NCI-H1417 (cell line): ENCODE results near the gene CITED2.
"Not testable (repeated sequence)": the region's sequence is repeated elsewhere in the genome, so short reads cannot be mapped to it uniquely, and the experiment has no call there.

Experiments used
- DNase-seq, 3 experiments: peaks; one replicate each; lab custom pipeline; 2025; lab: John Stamatoyannopoulos, UW

CITED2 gene

DNA sequence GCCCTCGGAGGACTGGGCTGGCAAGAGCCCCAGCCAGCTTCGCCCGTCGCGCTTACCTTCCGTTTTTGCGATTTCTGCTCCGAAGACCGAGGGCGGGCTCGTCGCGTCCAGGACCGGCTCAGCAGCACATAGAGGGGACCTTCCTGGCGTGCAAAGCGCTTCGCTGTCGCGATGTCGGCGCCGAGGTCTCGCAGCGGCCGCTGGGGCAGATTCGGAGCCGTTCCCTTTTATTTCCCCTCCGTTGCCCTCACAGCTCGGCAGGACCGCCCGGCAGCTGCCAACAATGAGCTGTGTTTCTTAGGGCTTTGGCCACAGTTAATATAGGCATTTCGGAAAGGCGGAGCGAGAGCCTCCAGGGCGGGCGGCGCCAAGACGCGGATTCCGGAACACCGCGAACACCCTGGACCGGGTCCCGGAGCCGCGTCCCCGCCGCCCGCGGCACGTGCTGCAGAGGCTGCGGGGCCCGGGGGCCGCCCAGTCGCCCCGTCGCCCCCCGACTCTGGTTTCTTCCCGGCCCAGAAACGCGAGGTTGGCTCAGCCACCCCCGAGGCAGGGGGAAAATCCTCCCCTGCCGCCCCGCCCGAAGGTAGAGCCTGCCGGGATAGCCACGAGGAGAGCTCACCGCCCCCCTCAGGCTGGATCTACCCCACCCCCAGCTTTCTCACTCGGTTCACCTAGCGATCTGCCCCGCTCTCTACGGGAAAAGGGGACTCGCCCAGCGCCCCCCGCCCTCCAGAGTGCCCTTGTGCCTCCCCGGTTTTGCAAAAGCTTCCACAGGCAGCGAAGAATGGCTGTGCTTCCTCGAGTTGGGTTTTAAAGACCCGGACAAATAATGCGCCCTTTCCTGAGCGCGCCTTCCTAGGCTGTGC lies at the start of gene CITED2:
TSS of gene CITED2 (minus strand) at position 292 of the 869 bp plus-strand sequence. CDS start 704 bp downstream, outside the sequence.
- DNase-seq = peak; percentile 92 to 98 (median 97)

- DNase-seq = no peak
Measured at GRCh38 chr6:139423037-139423703, 48.7 kb upstream of the CITED2 start.

DNA sequence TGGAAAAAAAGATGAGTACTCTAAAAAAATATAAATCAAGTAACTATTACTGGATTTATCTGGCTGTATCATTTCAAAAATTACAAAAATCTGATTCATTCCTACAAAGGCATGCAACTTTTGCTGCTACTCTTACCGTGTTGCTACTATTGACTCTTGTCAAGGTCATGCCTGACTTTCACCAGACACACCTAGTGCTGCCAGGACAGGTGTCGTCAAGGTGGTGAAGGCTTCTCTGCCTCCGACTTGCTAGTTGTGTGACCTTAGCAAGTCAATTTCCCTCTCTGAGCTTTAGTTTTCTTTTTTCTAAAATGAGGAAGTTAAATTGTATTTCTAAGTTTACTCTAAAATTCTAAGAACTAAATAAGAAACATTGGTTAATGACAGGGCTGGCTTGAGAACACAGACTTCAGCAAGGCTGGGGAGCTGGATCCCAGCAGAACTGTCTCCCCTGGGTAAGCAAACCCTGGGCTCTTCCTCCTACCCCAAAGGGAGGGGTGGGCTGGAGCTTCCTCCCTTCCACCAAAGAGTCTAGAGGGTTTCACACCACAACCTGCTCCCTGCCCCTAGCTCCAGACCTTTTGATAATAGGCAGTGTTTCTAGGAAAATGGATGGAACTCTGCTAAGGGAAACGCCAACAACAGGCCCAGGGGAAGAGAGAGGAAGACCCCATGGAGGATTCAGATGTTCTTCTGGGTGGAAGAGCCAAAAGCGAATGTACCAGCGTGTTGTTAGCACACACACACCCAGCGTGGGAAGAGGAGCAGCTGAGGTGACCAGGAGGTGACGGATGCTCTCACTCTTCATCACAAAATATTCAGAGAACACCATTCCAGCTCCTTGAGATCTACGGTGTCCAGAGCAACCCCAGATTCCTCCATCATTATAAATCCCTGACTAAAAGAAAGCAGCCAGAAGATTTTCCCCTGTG lies 47.9 kb upstream of the CITED2 start:
- no peak for DNase-seq

GRCh38 chr6:139418481-139419132 lies 44.2 kb upstream of the CITED2 start:
- DNase-seq = peak in 2 of 3 experiments; percentile 6 to 52

DNA sequence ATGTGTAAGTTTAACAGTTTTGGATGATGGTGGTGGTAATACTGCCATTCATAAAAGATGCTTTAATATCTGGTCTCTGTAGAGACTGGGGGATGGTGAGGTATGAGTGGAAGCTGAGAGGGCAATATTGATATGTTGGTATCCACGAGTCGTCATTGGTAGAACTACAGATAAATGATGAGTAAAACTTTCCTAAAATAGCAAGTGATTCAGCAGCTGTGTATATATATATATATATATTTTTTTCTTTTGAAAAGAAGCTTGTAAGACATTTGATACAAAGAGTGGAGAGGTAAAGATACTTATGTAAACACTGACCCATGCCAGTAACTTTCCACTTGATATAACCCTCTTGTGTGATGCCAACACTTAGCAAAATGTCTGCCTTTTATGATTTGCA lies 41.7 kb upstream of the CITED2 start:
- DNase-seq = peak in 1 of 3 experiments; percentile 29

- DNase-seq = no peak
Measured at GRCh38 chr6:139415365-139415764, 40.9 kb upstream of the CITED2 start.

GRCh38 chr6:139412103-139412502 lies 37.7 kb upstream of the CITED2 start:
- not testable (repeated sequence) for DNase-seq

GRCh38 chr6:139409026-139409425 lies 34.6 kb upstream of the CITED2 start:
- no peak for DNase-seq

- DNase-seq = no peak
Measured at GRCh38 chr6:139407718-139408222, 33.3 kb upstream of the CITED2 start.

DNA sequence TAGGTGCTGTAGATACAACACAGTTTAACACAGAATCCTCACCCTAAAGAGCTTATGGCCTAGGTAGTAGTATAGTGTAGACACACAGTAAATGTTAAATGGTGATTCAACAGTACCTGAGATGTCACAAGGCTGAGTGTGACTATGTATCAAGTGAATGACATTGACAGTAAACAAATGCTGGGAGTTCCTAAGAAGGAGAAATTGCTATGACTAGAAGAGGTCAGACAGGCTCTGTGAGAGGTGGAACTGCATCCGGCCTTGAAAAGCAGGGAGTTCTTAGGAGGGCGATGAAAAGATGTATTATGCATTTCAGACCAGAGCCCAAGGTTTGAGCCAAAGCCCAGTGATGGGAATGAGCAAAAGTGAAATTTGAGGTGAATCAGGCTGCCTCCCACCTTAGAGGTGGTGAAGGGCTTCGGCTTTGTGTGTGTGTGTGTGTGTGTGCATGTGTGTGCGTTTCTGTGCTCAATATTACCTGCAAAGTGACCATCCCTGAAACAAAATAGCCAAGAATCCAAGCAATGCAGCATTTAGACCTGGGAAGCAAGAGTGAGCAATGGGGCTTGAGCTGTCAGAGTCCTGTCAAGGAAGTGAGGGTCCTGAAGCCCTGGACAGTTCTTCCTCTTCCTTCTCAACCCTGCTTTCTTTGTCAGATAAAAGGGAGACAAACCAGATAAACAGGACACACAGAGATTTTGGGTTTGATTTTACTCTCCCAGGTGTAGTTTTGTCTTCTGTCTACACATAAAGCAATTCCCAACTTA lies 32.3 kb upstream of the CITED2 start:
- DNase-seq = no peak

DNA sequence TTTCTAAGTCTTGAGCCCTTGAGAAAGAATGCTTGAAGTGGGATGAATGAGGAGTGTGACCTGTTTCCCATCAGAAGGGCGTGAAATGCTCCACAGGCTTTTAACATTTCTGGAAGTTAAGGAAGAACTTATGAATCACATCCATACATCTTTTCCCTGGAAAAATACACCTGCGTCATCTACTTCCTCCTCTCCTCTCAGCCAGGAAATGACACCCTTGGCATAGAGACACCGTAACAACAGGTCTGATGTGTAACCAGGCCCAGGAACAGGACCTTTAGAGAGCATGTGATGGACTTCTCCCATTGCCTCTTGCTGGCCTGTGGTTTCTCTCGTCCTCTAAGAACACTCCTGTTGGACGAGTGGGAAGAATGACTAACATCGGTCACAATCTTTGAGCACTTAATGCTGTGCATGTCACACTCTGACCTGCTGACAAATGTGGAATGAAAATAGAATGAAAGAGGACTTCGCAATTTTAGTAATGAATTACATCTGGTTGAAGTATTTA lies 28.5 kb upstream of the CITED2 start:
- no peak for DNase-seq

GRCh38 chr6:139398658-139399057 lies 24.2 kb upstream of the CITED2 start:
- no peak for DNase-seq

DNA sequence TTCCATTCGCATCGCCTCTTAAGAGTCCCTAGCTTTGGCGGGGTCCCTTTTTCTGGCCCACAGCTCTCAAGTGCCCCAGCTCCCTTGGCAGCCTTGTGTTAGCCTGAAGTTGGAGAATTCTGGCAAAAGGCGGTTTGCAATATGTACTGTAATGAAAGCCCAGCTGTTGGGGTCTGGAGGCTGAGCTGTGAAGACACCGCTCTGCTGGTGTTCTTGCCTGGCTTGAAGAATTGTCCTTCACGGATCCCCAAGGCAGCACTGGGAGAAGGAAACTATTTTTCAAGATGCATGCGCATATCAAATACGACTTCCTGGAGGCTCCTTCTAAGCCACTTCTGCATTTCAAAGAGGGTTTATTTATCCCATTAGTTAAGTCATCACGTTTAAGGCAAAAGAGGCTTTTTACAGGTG lies 21.4 kb upstream of the CITED2 start:
- no peak for DNase-seq

DNA sequence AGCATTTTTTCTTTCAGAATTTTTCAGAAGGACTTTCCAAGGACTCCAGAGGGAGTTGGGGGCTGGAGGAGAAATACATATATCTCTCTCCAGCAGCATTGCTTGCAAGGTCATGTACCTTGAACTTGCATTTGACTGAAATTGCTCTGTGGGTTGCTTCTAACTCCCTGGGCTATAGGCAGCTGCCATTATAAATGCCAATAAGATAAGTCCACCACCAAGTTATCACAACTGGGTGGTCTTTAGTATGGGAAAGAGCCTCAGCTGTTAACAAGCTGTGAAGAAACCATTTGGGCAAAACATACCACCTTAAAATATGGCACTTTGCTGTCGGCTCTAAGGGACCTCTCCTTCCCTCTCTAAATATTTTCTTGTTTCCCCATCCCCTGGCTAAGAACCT lies 20.9 kb upstream of the CITED2 start:
- no peak for DNase-seq

DNA sequence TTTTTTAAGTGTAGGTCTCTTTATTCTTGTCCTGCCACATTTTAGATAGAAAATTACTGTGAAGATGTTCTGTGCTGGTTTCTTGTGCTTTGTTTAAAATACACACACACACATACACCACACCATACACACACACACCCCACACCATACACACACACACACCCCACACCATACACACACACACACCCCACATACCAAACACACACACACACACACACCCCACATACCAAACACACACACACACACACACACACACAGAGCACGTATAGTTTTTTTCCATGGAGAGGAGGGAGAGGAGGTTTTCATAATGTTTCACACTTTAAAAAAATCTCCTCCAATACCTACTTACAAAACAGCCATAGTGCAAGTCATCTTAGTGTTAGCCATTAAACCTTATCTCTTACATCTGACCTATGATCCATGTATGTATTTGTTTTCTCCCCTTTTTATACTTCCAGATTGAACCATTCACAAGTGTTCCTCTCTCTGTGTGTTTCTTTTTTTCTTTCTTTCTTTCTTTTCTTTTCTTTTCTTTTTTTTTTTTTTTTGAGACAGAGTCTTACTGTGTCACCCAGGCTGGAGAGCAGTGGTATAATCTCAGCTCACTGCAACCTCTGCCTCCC lies 19.7 kb upstream of the CITED2 start:
- no peak for DNase-seq

GRCh38 chr6:139392794-139393193 lies 18.3 kb upstream of the CITED2 start:
- no peak for DNase-seq

DNA sequence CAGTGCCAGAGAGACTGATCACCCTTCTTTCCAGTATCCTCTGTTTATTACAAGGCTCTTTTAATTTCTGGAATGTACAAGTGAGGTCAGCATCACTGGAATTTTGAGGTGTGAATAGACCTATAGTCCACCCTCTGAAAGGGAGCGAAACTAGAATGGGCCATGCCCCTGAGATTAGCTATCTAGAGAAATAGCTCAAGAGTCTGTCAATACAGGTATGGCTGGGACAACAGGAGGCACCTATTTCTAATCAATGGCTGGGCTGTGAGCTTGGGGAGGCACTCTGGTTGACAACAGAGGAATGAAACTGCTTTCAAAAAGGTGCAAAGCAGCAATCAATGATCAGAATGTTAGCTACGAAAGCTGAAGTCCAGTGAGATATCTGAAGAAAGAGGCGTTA lies 17.3 kb upstream of the CITED2 start:
- DNase-seq = no peak

- DNase-seq = no peak
Measured at GRCh38 chr6:139390447-139390846, 16.0 kb upstream of the CITED2 start.

DNA sequence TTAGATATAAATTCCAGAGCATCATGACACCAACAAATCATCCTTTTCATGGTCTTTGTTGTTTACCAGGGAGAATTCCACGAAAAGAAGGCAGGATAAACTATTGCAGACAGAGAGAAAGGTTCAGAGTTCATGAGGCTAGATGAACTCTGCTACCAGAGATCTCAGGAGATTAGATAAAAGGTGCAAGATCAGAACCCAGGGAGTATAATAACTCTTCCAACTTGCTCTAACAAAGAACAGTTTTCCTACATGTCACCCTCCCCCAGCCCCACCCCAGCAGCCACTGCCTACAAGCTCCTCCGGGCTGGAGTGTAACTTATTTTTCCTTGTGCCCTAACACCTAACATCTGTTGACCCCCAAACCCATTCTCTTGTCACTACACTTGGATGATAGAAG lies 13.9 kb upstream of the CITED2 start:
- DNase-seq = no peak

DNA sequence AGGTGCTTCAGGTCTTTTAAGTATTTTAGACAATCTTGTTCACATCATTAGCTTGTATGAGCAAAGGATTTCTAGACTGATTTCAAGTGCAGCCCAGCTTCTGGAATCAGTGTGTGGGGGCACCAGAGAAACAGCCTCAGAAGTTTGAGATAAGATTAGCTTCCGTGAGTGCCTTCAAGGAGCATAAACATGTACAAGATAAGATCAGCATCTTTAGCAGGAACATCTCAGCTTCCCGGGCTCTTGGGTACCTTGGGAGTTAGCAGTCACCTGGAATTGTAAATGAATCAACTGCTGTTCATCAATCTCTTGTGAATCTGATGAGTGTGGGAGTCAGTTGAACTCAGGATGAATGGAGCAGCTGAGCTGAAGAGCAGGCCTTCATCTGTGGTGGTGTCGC lies 12.0 kb upstream of the CITED2 start:
- DNase-seq = no peak
